Measurements from ENCODE around the gene SCGB1D4. TPM values are rescaled to one million over a fixed set of nuclear protein-coding genes. Genes with fewer than 3 reads are reported as not detected.
"Not testable (repeated sequence)": the region's sequence is repeated elsewhere in the genome, so short reads cannot be mapped to it uniquely, and the experiment has no call there.

SCGB1D4 gene
- not detected for polyA plus RNA-seq (ENCODE audit: insufficient read length in 4 of 4)

- no peak for DNase-seq (ENCODE audit: low read depth in 4 of 4, low spot score in 3 of 4)
Measured at GRCh38 chr11:62298975-62299374, at the start of gene SCGB1D4. TSS of gene SCGB1D4 (minus strand) at chr11:62299075. CDS start at chr11:62299010, 65 bp downstream.

- no peak for DNase-seq (ENCODE audit: low read depth in 4 of 4, low spot score in 3 of 4)
Measured at GRCh38 chr11:62345861-62346260, 47.0 kb upstream of the SCGB1D4 start.

- DNase-seq (ENCODE audit: low read depth in 4 of 4, low spot score in 3 of 4), result no peak
Measured at GRCh38 chr11:62344210-62344609, 45.3 kb upstream of the SCGB1D4 start.

- DNase-seq (ENCODE audit: low read depth in 4 of 4, low spot score in 3 of 4), result not testable (repeated sequence)
Measured at GRCh38 chr11:62343646-62344190, 44.8 kb upstream of the SCGB1D4 start.

GRCh38 chr11:62341588-62341987 lies 42.7 kb upstream of the SCGB1D4 start:
- no peak for DNase-seq (ENCODE audit: low read depth in 4 of 4, low spot score in 3 of 4)

- no peak for DNase-seq (ENCODE audit: low read depth in 4 of 4, low spot score in 3 of 4)
Measured at GRCh38 chr11:62340269-62340901, 41.5 kb upstream of the SCGB1D4 start.

- no peak for DNase-seq (ENCODE audit: low read depth in 4 of 4, low spot score in 3 of 4)
Measured at GRCh38 chr11:62338218-62338617, 39.3 kb upstream of the SCGB1D4 start.

- peak in 3 of 4 donors; percentile 48 to 63 (median 59) for DNase-seq (ENCODE audit: low read depth in 4 of 4, low spot score in 3 of 4)
Measured at GRCh38 chr11:62337303-62338181, 38.7 kb upstream of the SCGB1D4 start, which contains the start of gene ASRGL1. TSS of gene ASRGL1 (plus strand) at chr11:62337448. CDS start at chr11:62337978, 530 bp downstream.

GRCh38 chr11:62336949-62337302 lies 38.1 kb upstream of the SCGB1D4 start:
- not testable (repeated sequence) for DNase-seq (ENCODE audit: low read depth in 4 of 4, low spot score in 3 of 4)

GRCh38 chr11:62333768-62334167 lies 34.9 kb upstream of the SCGB1D4 start:
- no peak for DNase-seq (ENCODE audit: low read depth in 4 of 4, low spot score in 3 of 4)

GRCh38 chr11:62331264-62331663 lies 32.4 kb upstream of the SCGB1D4 start:
- not testable (repeated sequence) for DNase-seq (ENCODE audit: low read depth in 4 of 4, low spot score in 3 of 4)

- not testable (repeated sequence) for DNase-seq (ENCODE audit: low read depth in 4 of 4, low spot score in 3 of 4)
Measured at GRCh38 chr11:62327541-62327940, 28.7 kb upstream of the SCGB1D4 start.

- DNase-seq (ENCODE audit: low read depth in 4 of 4, low spot score in 3 of 4), result not testable (repeated sequence)
Measured at GRCh38 chr11:62326719-62327118, 27.8 kb upstream of the SCGB1D4 start.

GRCh38 chr11:62325781-62326180 lies 26.9 kb upstream of the SCGB1D4 start:
- DNase-seq (ENCODE audit: low read depth in 4 of 4, low spot score in 3 of 4), result not testable (repeated sequence)

GRCh38 chr11:62324731-62325556 lies 26.1 kb upstream of the SCGB1D4 start:
- DNase-seq (ENCODE audit: low read depth in 4 of 4, low spot score in 3 of 4), result no peak

- no peak for DNase-seq (ENCODE audit: low read depth in 4 of 4, low spot score in 3 of 4)
Measured at GRCh38 chr11:62322524-62322923, 23.6 kb upstream of the SCGB1D4 start.

- no peak for DNase-seq (ENCODE audit: low read depth in 4 of 4, low spot score in 3 of 4)
Measured at GRCh38 chr11:62315431-62315830, 16.6 kb upstream of the SCGB1D4 start.

- no peak for DNase-seq (ENCODE audit: low read depth in 4 of 4, low spot score in 3 of 4)
Measured at GRCh38 chr11:62309991-62310390, 11.1 kb upstream of the SCGB1D4 start.

GRCh38 chr11:62307950-62308349 lies 9.1 kb upstream of the SCGB1D4 start:
- no peak for DNase-seq (ENCODE audit: low read depth in 4 of 4, low spot score in 3 of 4)

- no peak for DNase-seq (ENCODE audit: low read depth in 4 of 4, low spot score in 3 of 4)
Measured at GRCh38 chr11:62306227-62306626, 7.4 kb upstream of the SCGB1D4 start.
